B cell (primary cell): ENCODE data around the gene PGBD5. TPM values are rescaled to one million over a fixed set of nuclear protein-coding genes. Genes with fewer than 3 reads are reported as not detected.

ENCODE experiments used
- ATAC-seq: fragments of 200-7000 bp; cut with Tn5 transposase; one replicate; pipeline ENCODE4 v1.10.0; 2021; ENCODE audit warnings: low read depth, mild to moderate bottlenecking, moderate number of reproducible peaks, moderate library complexity
- CTCF ChIA-PET: fragments of 350-600 bp; sonication (Branson Sonifier 250); formaldehyde crosslinking; loops from one replicate; lab custom pipeline; 2021; ENCODE audit warnings: antibody characterized with exemption, inconsistent platforms; lab: Charles Lee
- POLR2A ChIA-PET: fragments of 350-600 bp; sonication (Branson Sonifier 250); formaldehyde crosslinking; loops from one replicate; lab custom pipeline; 2021; ENCODE audit warnings: antibody characterized with exemption; lab: Charles Lee
- DNase-seq: peaks from one replicate; pipeline ENCODE4 v3.0.0; 2013
- H2AFZ ChIP-seq: 2 replicates; pipeline ENCODE4 v1.6.1; 2012; ENCODE audit warnings: mild to moderate bottlenecking, low read depth, low read length; ENCODE audit not compliant: insufficient read depth, poor library complexity, severe bottlenecking
- H3K27ac ChIP-seq, 2 donors: 1 replicate in 1 of 2; 2 replicates in 1 of 2; pipeline ENCODE4 v1.5.1; 2012 to 2013; ENCODE audit warnings: low read length in 2 of 2, mild to moderate bottlenecking in 2 of 2, moderate library complexity in 1 of 2
- H3K27me3 ChIP-seq, 4 experiments: fragments of 200-600 bp in 1 of 4; sonication (generic) in 1 of 4; replicated peaks in 1 of 4; 1 replicate in 2 of 4; 2 replicates in 2 of 4; pipeline versions ENCODE4 v1.6.1 to v1.7.0; 2013 to 2016; ENCODE audit warnings: low read length in 3 of 4, mild to moderate bottlenecking in 2 of 4, mixed read lengths in 1 of 4, moderate library complexity in 1 of 4; ENCODE audit not compliant: insufficient read depth in 4 of 4, control insufficient read depth in 3 of 4; ENCODE audit errors: control extremely low read depth in 1 of 4
- H3K36me3 ChIP-seq, 2 experiments: replicated peaks in 1 of 2; 1 replicate in 1 of 2; 2 replicates in 1 of 2; pipeline versions ENCODE4 v1.6.1 to v1.7.1; 2013; ENCODE audit warnings: low read length in 1 of 2; ENCODE audit not compliant: insufficient read depth in 2 of 2, control insufficient read depth in 1 of 2; ENCODE audit errors: control extremely low read depth in 1 of 2, extremely low read depth in 1 of 2
- H3K4me1 ChIP-seq, 2 donors: fragments of 200-600 bp in 1 of 2; sonication (generic) in 1 of 2; 1 replicate in 1 of 2; 2 replicates in 1 of 2; pipeline versions ENCODE4 v1.5.1 to v1.6.1; 2013 to 2017; ENCODE audit warnings: low read length in 2 of 2; ENCODE audit not compliant: control insufficient read depth in 2 of 2, insufficient read depth in 2 of 2
- H3K4me2 ChIP-seq: replicated peaks from 2 replicates; pipeline ENCODE3; 2012; ENCODE audit warnings: mild to moderate bottlenecking, low read depth, low read length; ENCODE audit not compliant: poor library complexity, severe bottlenecking
- H3K4me3 ChIP-seq, 5 experiments: fragments of 200-600 bp in 1 of 5; sonication (generic) in 1 of 5; 1 replicate in 3 of 5; 2 replicates in 2 of 5; pipeline versions ENCODE4 v1.5.1 to v1.7.0; 2011 to 2016; ENCODE audit warnings: low read length in 4 of 5, mild to moderate bottlenecking in 4 of 5, low read depth in 2 of 5, control low read depth in 1 of 5, moderate library complexity in 1 of 5; ENCODE audit not compliant: insufficient read depth in 1 of 5; ENCODE audit errors: control extremely low read depth in 1 of 5, extremely low read depth in 1 of 5
- H3K79me2 ChIP-seq: fragments of 200-600 bp; sonication (generic); one replicate; pipeline ENCODE4 v1.6.0; 2016; ENCODE audit warnings: low read length; ENCODE audit not compliant: control insufficient read depth, insufficient read depth
- H3K9ac ChIP-seq: fragments of 200-600 bp; sonication (generic); 2 replicates; pipeline ENCODE4 v1.6.1; 2017; ENCODE audit warnings: mild to moderate bottlenecking, low read length, moderate library complexity
- H3K9me3 ChIP-seq, 3 donors: one replicate each; pipeline versions ENCODE4 v1.6.1 to v1.7.1; 2013; ENCODE audit warnings: low read length in 2 of 3; ENCODE audit not compliant: control insufficient read depth in 2 of 3, insufficient read depth in 1 of 3; ENCODE audit errors: control extremely low read depth in 1 of 3
- H4K20me1 ChIP-seq: 2 replicates; pipeline ENCODE4 v1.6.0; 2012; ENCODE audit warnings: mild to moderate bottlenecking, low read length; ENCODE audit not compliant: insufficient read depth, control insufficient read depth, poor library complexity, severe bottlenecking
- H3K27ac Mint-ChIP-seq: one replicate; pipeline ENCODE4 v1.8.0; 2021; ENCODE audit warnings: mixed read lengths
- H3K27me3 Mint-ChIP-seq: one replicate; pipeline ENCODE4 v1.8.0; 2021; ENCODE audit warnings: mixed read lengths
- H3K4me1 Mint-ChIP-seq: one replicate; pipeline ENCODE4 v1.8.0; 2021; ENCODE audit warnings: mixed read lengths
- H3K4me3 Mint-ChIP-seq: one replicate; pipeline ENCODE4 v1.8.0; 2021; ENCODE audit warnings: mixed read lengths
- H3K9me3 Mint-ChIP-seq: one replicate; pipeline ENCODE4 v1.8.0; 2022; ENCODE audit warnings: mixed read lengths; ENCODE audit not compliant: insufficient read depth
- CTCF ChIP-seq: fragments of 200-600 bp; IDR thresholded peaks from one replicate; pipeline ENCODE4 v1.8.0; 2022; ENCODE audit warnings: antibody characterized with exemption, mild to moderate bottlenecking
- EZH2 ChIP-seq: IDR thresholded peaks from 2 replicates; pipeline ENCODE4 v1.6.1; 2012; ENCODE audit warnings: borderline replicate concordance, low read depth, mild to moderate bottlenecking, moderate library complexity, low read length; ENCODE audit not compliant: insufficient read depth, poor library complexity, severe bottlenecking
- WGBS: methylation state at CpG from one replicate; pipeline ENCODE4 v1.1.5; 2013; ENCODE audit warnings: missing lambda C conversion rate; ENCODE audit not compliant: insufficient coverage; 5-methylcytosine and 5-hydroxymethylcytosine counted together
- intact Hi-C: fragments of 100-400 bp; cut with micrococcal nuclease; formaldehyde crosslinking; loops from one replicate; pipeline ENCODE4 v1.10.0; 2022
- polyA plus RNA-seq: library from polyadenylated mRNA; depleted of rRNA; stranded (reverse); fragments of >200 nt; gene quantifications from 2 replicates; pipeline ENCODE4 v1.2.3, GENCODE V29; 2012
- total RNA-seq, 2 donors: library from RNA; stranded (reverse); fragments of 120-200 nt in 1 of 2; gene quantifications; 1 replicate in 1 of 2; 2 replicates in 1 of 2; pipeline versions ENCODE4 v1.2.3 to v1.2.4, GENCODE V29; 2013 to 2022

Gene PGBD5
- total and polyA plus RNA-seq, 2 donors (not counting 1 experiment from before 2014, with no cell fraction given), result 0.07 TPM; not detected in 1

- peaks cover 15% of the 10 kb centered on the region for H3K27me3 Mint-ChIP-seq
- Histone ChIP-seq H4K20me1 (no peaks in the 10 kb centered on the region), H3K79me2 (no peaks in the 10 kb centered on the region), H3K9ac (no peak overlapping the region), H3K4me3 (no peak overlapping the region), H2AFZ (no peak overlapping the region), H3K9me3 (no peaks in the 10 kb centered on the region), H3K4me2 (no peak overlapping the region), H3K36me3 (no peaks in the 10 kb centered on the region), H3K27me3 (peaks cover 0 to 4% (median 0%) of the 10 kb centered on the region in 4 experiments), H3K27ac (no peak overlapping the region), H3K4me1 (no peaks in the 10 kb centered on the region)
- intact Hi-C loops, result no loop called here
- ATAC-seq (no peak), DNase-seq (no peak)
- ChIA-PET CTCF (no interaction called here), POLR2A (no interaction called here)
- no peaks in the 10 kb centered on the region for H3K4me1 Mint-ChIP-seq
- H3K4me3 Mint-ChIP-seq, result no peak overlapping the region
- no peak overlapping the region for H3K27ac Mint-ChIP-seq
- no peaks in the 10 kb centered on the region for H3K9me3 Mint-ChIP-seq
- 95% methylated on average over 7 of the region's 7 CpGs for WGBS
- TF ChIP-seq CTCF, result no peak
- no peak for TF ChIP-seq EZH2
Observed at GRCh38 chr1:230366504-230366915, 59.6 kb downstream of the PGBD5 start.

- no peak overlapping the region for H2AFZ ChIP-seq
- no peak for ATAC-seq
- no peak overlapping the region for H3K4me2 ChIP-seq
- H3K27me3 ChIP-seq, result peaks cover 0 to 4% (median 0%) of the 10 kb centered on the region in 4 experiments
- Mint-ChIP-seq H3K4me3 (no peak overlapping the region), H3K9me3 (no peaks in the 10 kb centered on the region), H3K27ac (no peak overlapping the region), H3K4me1 (no peaks in the 10 kb centered on the region), H3K27me3 (peaks cover 16% of the 10 kb centered on the region)
- H3K9ac ChIP-seq, result no peak overlapping the region
- H3K4me1 ChIP-seq, result no peaks in the 10 kb centered on the region
- DNase-seq, result no peak
- no peaks in the 10 kb centered on the region for H3K36me3 ChIP-seq
- no peaks in the 10 kb centered on the region for H3K79me2 ChIP-seq
- intact Hi-C loops, result no loop called here
- CTCF ChIA-PET, result no interaction called here
- no peaks in the 10 kb centered on the region for H3K9me3 ChIP-seq
- H3K27ac ChIP-seq, result no peak overlapping the region
- TF ChIP-seq CTCF (no peak), EZH2 (no peak)
- POLR2A ChIA-PET, result no interaction called here
- H3K4me3 ChIP-seq, result no peak overlapping the region
- 76% methylated on average over 3 of the region's 3 CpGs for WGBS
- H4K20me1 ChIP-seq, result no peaks in the 10 kb centered on the region
Observed at GRCh38 chr1:230365723-230366307, 60.3 kb downstream of the PGBD5 start.
